H54 (cell line): ENCODE results near the gene PRDM5.

Source experiments
- DNase-seq: peaks from one replicate; pipeline ENCODE4 v3.0.0; 2011; ENCODE audit warnings: low spot score, mixed read lengths; ENCODE audit not compliant: insufficient read length
- FAIRE-seq: peaks from 3 replicates; lab custom pipeline; 2011; peaks lifted over from hg19 to GRCh38; lab: Jason Lieb, UNC
- POLR2A ChIP-seq: IDR thresholded peaks from 2 replicates; pipeline ENCODE4 v1.6.1; 2011; ENCODE audit warnings: low read depth, mild to moderate bottlenecking, low read length

Gene PRDM5

DNA sequence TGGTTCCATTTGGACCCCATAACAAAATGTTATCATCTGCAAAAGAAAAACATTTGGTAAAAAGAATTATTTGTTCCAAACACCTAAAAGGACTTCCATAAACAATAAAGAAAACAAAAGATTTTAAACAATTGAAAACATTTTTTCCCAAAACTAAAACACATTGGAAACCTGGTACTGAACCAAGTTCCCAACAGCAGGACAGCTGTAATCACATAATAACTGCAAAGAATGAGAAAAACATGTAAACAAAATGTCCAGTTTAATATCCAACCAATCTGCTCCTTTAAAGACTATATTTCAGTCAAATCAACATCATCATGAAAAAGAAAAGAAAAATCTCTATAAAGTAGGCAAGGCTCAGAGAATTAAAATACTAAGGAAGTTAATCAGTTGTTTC lies 36.3 kb downstream of the PRDM5 start:
- DNase-seq, result no peak
- FAIRE-seq, result no peak
- TF ChIP-seq POLR2A, result no peak

DNA sequence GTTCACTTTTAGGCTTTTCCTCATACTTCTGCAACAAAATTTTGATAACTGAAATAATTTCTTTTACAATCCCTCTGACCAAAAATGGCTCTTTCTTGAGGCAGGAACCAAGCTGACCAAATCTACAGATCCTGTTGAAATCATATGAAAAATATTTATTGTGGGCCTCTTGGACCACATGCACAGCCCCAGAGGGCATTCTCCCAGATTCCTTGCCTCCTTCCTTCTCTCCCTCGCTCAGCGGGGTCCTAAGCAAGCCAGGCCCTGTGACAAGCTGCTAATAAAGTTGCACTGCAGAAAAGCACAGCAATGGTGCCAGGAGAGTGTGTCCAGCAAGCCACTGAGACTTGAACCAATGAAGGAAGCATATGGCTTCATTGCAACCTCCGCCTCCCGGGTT lies 40.7 kb downstream of the PRDM5 start:
- TF ChIP-seq POLR2A, result no peak
- no peak for FAIRE-seq
- DNase-seq, result no peak

DNA sequence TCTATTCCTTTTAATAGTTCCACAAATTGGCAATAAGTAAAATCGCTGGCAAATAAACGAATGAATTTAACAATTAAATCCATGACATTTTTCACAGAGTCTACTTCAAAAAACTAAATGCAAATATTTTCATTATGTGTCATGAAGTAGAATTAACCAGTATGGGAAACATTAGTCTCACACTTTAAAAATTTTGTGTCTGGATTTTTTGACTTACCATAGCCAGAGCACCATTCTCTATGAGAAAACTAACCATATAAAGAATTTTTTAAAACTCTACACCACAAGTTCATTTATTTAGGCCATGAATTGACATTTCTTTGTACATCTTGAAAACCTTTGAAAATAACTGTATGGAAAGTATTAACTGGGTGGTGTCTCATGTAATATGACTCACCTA lies 41.2 kb downstream of the PRDM5 start:
- FAIRE-seq, result no peak
- TF ChIP-seq POLR2A, result no peak
- no peak for DNase-seq

DNA sequence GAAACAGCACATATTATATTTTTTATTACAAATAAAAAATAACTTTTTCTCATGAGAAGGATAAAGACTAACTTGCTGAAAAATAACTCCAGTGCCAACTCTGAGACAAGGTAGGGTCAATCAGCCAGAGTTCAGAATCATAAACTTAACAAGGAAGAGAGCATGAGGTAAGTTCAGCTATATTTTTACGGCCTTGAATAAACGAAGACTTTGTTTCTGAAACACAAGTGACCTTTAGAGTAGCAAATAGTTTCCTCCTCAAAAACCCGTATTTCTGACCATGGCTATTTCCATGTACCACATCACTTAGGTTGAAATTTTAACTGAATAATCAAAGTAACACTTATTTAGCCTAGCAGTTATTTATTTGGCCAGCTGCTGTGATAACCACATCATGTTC lies 45.5 kb downstream of the PRDM5 start:
- DNase-seq, result no peak
- FAIRE-seq, result no peak
- no peak for TF ChIP-seq POLR2A

DNA sequence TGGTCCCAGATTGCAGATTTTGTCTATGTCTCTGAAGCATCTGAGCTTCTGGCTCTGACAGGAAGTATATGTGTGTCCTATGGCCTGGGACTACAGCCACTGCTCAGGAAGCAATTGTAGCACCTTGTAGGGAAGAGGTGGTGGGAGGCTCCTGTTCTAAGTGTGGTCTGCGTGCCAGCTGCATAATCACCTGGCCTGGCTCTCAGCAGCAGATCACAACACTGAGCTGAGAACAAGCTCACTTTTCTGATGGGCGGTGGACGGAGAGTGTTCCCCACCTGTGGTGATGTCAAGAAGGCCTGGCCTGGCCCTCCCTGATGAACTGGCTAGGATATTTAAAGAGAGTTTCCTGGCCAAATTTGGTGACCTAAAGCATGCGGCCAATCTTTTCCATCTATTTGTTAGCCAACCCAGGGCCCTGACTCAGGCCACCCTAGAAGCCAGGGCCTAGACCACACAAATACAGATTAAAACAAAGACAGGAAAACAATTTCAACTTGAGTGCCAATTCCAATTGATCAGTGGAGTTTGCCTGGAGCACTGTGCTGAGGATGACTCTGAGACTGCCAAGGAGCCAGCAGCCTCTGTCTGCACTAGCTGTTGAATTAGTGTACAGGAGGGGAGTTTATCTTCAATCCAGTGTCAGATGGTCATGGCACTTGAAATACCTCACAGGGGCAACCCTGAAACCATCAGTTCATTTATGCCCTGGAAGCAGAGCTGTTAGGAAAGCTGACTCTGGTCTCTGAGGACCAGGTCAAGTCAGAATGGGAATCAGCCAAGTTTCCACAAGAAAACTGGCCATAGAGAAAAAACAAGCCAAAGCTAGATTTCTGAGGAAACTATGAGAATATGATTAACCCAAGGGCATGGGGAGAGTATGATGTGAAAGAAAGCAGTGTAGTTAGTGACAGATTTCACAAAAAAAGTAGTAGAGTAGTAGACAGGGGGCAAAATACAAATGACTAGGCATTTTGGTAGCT lies 47.4 kb downstream of the PRDM5 start:
- TF ChIP-seq POLR2A, result no peak
- no peak for DNase-seq

DNA sequence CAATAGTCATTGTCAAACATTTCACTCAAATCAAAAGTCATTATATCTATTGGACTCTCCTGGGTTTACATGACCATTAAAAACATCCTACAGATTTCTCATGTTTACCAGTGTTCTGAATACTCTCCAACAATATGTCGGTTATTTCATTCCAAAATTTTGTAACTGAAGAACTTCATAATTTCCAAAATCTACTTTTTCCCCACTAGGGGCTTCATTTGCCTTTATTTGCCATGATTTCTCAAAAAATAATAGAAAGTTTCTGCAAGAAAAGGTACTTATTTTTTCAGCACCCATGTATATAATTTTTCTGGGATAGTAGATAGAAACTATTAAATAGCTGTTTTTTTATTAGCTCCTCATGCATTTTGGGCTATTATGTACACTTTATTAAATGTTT lies 49.0 kb downstream of the PRDM5 start:
- no peak for FAIRE-seq
- no peak for TF ChIP-seq POLR2A

More for the DNA sequence above, 47.4 kb downstream of the PRDM5 start:
- no peak for FAIRE-seq

DNA sequence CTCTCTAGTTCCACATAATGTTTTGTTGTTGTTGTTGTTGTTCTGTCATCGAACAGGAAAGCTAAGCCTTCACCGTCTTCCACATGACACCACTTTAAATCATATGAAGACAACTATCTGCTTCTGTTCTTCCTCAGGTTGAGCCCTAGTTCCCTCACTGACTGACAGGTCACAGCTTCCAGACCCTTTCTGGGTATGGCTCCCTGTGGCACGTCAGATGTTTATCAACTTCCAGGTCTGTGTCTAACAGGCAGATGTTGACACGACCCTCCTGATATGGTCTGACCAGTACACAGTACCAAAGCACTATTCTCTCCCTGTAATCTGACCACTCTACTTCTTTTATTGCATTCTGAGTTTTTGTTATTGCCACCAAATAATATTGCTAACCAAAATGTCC lies 51.4 kb downstream of the PRDM5 start:
- DNase-seq, result no peak
- no peak for FAIRE-seq
- TF ChIP-seq POLR2A, result no peak

More for the DNA sequence above, 49.0 kb downstream of the PRDM5 start:
- no peak for DNase-seq

DNA sequence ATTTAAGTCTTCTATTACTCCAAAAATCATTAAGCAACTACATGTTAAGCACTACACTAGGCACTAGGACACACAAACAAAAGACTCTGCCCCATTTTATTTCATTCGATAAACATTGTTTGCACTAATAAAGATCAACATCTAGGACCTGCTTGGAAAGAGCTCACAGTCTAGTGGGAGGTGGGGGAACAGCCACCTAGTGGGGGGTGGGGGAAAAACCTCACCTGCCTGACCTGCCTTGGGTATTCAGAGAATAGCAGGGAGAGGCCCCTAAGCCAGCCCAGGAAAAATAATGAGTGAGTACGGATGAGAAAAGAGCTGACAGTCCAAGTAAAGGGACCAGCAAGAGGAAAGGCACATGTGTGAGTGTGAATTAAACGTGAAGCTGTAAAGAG lies 52.2 kb downstream of the PRDM5 start:
- DNase-seq (no peak), FAIRE-seq (no peak)
- TF ChIP-seq POLR2A, result no peak

DNA sequence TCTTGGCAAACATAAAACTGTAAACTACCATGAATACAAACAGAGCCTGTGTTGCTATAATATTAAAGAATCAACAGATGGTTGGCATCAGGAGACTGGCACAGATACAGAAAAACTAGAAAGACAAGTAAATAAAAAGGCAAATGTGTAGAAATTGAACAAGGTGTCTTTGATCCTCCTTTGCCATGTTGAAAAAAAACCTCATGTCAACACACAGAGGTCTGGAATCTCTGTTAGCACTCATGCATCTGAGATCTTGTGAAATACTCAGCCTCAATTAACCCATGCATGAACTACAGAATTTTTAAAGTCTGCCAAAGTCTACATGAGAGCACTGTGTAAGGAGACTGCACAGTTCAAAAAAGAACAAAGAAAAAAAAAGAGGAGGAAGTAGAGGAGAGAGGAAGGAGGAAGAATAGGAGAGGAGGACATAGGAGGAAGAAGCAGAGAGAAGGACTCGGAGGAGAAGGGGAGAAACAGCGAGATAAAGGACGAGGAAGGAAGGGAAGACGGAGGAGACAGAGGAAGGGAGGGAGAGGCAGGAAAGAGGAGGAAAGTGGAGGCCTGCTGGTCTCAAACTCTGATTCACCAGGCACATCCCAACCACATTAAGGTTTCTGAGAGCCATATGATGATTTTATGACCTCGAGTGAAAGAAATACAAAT lies 52.8 kb downstream of the PRDM5 start:
- DNase-seq (no peak), FAIRE-seq (no peak)
- TF ChIP-seq POLR2A, result no peak

DNA sequence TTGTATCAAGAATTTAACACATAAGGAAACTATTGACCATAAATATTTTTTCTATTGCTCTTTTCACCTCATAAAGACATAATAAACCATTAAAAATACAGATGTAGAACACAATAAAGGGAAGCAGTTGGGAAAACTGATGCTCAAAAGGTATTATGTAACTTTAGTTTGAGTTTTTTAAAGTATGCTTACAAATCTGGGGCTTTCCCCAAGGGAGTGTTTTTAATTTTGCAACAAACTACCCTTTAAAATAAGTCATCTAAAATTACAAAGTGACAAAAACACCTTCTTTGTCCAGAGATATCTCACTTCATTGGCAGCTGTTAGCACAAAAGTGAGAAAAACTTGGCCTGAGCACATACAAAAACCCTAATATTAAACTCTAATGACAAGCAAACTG lies 55.0 kb downstream of the PRDM5 start:
- no peak for DNase-seq
- no peak for TF ChIP-seq POLR2A
- FAIRE-seq, result no peak

DNA sequence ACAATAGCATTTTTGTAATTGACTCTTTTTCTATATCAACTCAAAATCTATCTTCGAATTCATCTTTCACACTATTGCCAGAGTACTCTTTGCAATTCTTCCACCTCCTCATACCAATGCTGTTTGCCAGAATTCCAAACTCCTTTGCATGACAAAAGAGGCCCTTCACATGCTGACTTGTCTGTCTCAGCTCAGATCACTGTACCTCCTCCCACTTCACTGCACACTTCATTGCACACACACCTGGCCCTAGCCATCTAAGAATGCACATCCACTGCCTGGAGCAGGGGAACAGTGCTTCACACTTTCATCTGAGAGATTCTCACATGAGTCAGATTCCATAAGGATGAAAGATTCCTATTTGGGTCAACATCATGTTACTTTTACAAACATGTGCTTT lies 56.5 kb downstream of the PRDM5 start:
- FAIRE-seq (no peak), DNase-seq (no peak)
- TF ChIP-seq POLR2A, result no peak

DNA sequence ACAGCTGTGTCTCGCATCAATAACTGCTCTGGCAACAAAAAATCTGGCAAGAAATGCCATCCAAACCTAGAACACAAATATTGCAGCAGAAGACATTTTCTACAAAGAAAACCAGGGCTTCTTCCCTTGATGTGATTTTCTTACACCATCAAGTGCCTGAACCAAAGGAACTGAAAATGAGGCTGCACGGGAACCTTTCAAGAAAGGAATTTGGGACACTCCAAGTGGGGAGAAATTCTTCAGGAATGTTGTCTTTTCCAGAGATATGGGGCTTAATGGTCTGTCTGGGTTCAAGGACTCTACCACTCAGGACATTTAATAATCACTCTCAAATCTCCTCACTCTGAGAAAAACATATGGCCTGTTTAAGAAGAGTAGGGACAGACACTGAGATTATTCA lies 57.6 kb downstream of the PRDM5 start:
- TF ChIP-seq POLR2A, result no peak
- no peak for FAIRE-seq

DNA sequence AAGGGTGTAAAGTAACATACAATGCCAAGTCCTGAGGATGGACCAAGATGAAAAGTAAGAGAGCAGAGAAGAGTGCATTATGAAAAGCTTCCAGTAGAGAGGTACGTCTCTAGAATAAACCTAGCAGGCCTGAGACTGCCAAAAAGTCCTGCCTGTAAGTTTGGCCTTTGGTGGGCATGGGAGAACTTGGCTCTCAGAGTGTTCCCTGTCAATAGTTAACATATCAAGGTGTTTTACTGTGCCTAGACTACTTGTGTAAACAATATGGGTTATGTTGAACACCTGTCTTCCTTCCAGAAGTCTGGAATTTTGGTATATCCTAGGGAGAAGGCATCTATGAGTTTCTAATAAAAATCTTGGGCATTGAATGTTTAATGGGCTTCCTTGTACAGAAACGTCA lies 60.1 kb downstream of the PRDM5 start:
- FAIRE-seq, result no peak
- no peak for TF ChIP-seq POLR2A
- no peak for DNase-seq

More for the DNA sequence above, 57.6 kb downstream of the PRDM5 start:
- no peak for DNase-seq

DNA sequence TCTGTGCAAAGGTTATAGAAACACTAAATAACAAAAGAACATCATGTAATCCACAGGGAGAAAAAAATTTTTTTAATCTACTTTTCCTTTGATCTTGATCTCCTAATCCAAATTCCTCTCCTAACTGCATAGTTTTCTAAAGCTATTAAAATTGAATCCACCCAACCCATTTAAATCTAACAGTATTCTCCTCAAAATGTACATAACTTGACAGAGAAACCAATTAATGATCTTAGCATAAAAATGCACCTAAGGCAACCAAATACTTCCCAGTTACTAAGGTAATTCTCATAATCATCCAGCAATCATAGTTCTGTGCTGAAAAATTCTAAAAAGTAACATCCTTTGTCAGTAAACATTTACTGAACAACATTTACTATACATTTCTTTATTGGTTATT lies 60.7 kb downstream of the PRDM5 start:
- no peak for TF ChIP-seq POLR2A
- DNase-seq, result no peak
- no peak for FAIRE-seq
